Measurements from ENCODE around the gene CHST7.

The CHST7 gene

DNA sequence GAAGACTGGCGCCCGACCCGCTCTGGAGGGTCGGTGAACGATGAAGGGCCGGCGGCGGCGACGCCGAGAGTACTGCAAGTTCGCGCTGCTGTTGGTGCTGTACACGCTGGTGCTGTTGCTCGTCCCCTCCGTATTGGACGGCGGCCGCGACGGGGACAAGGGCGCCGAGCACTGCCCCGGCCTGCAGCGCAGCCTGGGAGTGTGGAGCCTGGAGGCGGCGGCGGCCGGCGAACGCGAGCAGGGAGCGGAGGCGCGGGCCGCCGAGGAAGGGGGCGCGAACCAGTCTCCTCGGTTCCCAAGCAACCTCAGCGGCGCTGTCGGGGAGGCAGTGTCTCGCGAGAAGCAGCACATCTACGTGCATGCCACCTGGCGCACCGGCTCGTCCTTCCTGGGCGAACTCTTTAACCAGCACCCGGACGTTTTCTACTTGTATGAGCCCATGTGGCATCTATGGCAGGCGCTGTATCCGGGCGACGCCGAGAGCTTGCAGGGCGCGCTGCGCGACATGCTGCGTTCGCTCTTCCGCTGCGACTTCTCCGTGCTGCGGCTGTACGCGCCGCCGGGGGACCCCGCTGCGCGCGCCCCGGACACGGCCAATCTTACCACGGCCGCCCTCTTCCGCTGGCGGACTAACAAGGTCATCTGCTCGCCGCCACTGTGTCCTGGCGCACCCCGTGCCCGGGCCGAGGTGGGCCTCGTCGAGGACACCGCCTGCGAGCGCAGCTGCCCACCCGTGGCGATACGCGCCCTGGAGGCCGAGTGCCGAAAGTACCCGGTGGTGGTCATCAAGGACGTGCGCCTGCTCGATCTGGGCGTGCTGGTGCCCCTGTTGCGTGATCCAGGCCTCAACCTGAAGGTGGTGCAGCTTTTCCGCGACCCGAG is 568 bp downstream of the CHST7 start:
- DNase-seq = peak; percentile 26 to 39

DNA sequence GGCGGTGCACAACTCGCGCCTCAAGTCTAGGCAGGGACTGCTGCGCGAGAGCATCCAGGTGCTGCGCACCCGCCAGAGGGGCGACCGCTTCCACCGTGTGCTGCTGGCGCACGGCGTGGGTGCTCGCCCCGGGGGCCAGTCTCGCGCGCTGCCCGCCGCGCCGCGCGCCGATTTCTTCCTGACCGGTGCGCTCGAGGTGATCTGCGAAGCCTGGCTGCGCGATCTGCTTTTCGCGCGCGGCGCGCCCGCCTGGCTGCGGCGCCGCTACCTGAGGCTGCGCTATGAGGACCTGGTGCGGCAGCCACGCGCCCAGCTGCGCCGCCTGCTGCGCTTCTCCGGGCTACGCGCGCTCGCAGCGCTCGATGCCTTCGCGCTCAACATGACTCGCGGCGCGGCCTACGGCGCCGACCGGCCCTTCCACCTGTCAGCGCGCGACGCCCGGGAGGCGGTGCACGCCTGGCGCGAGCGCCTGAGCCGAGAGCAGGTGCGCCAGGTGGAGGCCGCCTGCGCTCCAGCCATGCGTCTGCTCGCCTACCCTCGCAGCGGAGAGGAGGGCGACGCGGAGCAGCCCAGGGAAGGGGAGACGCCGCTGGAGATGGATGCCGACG is 1.3 kb downstream of the CHST7 start:
- no peak for DNase-seq

DNA sequence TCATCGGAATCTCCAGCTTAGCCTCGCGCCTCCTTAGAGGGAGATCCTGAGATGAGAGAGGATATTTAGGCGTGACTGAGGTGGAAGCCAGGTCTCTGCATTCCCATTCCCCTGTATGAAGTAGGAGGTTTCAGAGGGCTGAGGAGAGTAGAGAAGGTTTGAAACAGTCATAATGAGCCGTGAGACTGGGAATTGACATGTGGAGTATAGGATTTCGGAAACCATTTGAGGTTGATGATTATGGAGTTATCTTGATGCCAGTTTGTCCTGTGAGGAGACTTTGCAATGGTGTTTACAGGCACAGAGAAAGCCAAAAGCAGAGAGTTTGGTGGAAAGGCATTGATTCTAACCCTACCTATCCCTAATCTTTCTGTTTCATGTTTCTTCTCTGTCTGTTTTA is 2.0 kb downstream of the CHST7 start:
- DNase-seq = no peak

DNA sequence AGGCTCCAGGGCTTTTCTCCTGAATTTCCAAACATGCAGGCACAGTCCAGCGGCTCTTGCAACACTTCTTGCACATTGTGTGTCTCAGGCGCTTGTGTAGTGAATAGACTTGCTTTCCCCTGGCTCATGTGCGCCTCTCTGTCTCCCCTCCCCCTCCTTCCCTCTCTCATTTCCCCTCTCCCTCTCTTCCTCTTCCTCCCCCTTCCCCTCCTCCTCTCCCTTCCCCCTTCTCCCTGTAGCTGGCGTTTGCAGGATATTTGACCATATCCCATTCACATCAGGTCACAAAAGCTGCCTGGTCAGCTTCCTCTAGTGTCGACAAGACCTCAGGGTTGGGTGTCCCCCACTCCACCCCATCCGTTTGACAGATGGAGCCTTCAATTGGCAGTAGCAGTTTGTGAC is 2.4 kb downstream of the CHST7 start:
- peak; percentile 2 to 24 for DNase-seq

DNA sequence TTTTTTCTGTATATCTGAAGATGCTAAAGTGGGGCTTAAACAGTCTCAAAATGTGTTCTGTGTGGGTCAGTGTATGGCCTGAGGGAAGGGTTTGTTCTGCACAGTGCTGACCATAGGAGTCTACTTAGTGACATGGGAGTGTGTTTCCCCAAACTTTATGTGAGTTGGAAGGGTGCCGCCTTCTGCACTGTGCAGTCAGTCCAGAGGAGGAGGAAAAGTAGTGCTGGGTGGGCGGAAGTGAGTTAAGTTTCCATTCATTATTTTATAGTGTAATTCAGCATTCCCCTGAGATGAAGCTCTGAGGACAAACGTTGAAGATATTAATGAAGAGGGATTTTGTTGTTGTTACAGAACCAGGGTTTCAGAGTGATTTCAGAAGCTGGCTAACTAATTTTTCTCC is 2.9 kb downstream of the CHST7 start:
- DNase-seq = no peak

DNA sequence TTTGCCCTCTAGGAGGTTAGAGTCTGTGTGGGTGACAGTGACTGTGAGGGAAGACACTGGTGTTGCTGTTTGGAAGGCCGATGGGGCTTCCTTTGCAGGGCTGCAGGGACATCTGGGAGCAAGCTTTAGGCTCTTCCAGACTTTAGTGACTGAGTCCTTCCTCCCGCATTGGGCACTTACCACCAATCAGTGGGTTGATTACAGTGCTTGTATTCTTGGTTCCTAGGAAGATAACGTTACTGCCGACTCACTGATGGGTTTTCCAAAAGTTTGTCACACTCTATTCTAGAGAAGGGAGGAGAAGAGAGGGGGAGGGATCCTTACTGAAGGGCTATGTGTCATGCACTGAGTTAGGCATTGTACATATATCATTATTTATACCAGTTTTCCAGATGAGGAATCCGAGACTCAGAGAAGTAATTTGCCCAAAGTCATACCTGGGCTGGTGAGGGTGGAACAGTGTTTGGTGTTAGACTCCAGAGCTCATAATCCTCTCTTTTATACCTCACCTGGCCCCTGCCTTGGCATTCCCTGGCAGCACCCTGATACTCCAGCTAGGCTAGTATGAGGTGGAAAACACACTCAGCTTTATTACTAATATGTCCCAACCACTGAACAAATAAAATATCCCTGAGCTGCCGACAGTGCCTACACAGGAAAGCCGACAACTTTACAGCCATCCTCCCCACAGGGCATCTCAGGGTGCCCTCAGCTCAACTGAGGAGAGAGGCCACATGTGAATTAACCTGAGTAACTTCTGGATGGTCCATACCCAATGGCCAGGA is 3.8 kb downstream of the CHST7 start:
- DNase-seq = no peak

DNA sequence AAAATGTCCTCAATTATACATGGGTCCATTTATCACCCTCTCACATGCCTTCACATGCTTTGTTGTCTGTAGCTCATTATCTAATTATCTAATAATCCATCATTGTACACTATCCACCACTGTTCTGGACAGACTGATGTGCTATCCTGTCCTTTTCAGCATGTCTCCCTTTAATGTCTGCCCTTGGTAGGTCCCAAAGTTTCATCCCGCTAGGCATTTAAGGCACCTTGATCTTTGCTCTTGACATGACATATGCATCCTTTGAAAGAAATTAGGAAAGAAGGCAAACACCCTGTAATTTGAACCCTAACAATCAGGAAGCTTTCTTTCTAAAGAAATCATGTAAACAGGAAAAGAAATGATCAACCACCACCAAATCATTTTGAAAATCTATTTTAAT is 5.7 kb downstream of the CHST7 start:
- DNase-seq = no peak

DNA sequence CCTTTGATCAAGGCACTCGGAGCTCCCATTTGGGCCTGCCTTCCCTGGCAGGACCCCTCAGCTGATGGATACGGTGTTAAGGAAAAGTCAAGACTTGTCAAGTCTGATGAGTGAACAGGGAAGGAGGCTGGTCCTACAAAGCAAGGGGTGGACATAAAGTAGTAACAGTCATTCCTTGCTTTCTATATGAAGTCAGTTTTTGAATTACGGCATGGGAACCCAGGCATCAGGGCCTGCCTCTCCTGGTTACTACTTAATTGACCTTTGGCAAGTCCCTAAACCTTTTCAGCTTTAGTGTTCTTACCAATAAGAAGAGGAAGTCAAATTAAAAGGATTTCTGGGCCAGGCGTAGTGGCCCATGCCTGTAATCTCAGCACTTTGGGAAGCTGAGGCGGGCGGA is 7.0 kb downstream of the CHST7 start:
- DNase-seq = no peak

DNA sequence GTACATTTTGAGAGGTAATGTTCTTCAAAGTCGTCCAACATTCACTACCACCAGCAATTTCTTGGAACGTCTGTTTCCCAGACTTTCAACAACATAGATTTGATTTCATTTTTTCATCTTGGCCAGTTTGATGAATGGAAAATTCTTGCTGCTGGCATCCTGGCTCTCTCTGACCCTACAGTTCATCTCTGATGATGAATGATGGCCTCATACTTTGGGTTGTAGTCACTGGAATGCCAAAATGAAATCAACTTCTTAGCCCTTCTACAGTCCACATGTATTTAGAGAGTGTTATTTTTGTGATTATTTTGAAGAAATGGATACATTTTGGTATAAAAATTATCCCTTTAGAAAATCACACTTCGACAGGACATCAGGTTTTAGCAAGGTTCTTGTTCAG is 8.8 kb downstream of the CHST7 start:
- no peak for DNase-seq

DNA sequence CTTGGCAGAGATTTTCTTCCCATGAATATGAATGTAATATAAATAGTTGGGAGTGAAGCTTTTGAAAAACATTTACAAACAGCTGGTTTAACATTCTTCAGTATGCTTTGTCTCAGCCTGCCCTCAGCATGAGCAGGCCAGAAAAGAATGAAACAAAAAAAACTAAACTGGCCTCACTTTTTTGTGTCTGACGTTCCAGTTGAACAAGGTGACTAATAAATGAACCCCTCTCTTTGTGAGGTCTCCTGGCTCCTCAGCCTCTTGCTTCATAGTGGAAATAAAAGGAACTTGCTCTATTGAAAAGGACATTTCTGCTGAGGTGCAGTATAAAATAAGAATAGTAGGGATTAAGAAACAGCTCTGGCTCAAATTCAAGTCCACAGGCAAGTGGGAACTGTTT is 9.4 kb downstream of the CHST7 start:
- DNase-seq = no peak

DNA sequence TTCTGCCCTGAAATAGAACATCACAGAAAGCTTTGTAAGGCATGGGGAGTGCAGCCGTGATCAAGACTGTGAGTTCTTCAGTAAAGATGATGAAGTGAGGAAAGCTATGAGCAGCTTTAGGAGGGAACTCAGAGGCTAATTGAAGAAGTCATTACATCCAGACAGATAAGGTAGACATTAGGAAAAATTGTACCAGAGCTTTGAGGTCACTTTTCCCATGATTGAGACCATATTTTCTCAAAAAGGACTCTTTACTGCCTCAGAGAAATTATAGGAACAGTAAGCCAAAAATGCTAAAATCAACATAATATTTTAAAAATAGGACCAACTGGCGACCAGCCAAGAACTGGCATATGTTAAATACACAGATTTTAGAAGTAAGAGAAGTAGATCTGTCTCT is 11.2 kb downstream of the CHST7 start:
- DNase-seq = no peak

DNA sequence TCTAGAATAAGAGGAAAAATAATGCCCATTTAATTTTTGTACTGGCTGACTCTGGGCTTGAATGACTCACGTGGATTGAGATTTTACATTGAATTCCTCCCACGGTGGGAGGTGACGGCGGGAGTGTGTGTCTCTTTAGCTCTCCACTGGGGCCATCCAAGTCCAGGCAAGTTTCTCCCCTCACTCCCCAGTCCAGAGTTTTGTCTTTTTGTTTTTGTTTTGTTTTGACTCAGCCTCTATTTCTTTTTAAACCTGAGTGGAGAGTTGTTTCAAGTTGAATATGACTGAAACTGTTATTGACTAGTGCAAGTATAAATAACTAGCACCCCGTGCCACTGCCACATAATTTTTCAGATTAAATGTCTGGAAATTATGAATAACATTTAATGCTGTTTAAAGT is 13.6 kb downstream of the CHST7 start:
- DNase-seq = no peak

DNA sequence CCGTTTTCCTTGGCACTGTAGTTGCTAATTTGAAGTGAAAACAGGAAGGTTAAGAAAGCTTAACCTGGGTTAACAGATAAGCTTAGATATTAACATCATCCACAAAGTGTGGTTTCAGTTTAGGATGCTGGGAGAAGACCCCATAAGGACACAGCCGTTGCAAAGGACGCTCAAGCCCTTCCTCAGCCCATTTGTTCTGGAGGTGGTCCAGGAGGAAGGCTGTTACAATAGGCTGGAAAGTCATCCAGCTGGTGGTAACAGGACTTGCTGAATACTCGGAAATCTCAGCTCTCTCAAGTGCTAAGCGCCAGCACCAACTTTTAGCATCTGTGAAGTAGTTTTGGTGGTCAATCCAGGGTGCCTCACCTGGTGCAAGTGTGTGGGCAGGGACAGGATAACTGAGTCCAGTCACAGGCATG is 14.2 kb downstream of the CHST7 start:
- DNase-seq = no peak

DNA sequence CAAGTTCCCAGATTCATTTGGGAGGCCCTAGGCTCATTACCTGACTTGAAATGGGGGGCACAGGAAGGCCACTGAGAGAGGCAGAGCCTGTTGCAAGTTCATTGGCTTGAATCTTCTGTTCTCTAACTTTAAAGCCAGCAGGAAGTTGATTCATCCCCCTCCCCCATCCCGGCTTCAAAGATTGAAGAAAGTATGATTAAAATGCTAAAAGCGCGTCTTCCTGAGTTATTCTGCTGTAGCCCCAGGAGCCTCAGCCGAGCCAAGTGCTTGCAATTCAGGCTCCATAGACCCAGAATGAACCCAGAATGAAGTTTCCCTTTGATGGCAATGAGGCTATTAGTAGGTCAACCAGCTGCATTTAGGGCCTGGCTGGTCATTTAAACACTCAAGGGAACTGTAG is 14.7 kb downstream of the CHST7 start:
- DNase-seq = peak in 1 of 2 experiments; percentile 21

DNA sequence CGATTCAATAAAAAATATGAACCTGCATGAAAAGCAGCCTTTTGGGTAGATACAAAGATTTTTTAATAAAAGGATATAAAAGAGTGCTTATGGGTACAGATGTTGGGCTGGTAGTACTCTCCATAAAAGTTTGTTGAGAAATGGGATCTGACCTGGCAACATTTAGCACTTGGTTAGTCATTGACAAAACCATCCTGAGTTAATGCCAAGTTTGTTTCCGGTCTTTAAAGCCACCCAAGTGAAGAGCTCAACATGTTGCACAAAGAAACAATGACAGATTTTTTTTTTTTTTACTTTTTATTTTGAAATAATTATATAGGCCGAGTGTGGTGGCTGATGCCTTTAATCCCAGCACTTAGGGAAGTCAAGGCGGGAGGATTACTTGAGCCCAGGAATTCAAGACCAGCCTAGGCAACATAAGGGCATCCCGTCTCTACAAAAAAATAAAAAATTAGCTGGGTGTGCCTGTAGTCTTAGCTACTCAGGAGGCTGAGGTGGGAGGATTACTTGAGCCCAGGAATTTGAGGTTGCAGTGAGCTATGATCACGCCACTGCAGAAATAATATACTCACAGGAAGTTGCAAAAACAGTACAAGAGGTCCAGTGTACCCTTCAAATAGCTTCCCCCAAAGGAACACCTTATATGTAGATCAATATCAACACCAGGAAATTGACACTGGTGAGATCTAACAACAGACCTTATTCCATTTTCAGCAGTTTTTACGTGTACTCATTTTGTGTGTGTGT is 16.6 kb downstream of the CHST7 start:
- no peak for DNase-seq

DNA sequence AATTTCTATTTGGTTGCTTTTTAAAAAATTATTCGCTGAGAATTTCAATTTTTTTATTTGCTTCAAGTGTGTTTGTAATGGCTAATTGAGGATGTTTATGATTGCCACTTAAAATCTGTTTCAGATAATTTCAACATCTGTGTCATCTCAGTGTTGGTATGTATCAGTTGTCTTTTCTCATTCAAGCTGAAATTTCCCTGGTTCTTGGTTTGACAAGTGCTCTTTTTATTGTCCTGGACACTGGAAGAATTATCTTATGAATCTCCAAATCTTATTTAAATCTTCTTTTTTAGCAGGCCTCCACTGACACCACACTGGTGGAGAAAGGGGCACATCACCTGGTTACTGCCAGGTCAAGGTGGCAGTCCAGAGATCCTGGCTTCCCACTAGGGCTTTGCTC is 21.5 kb downstream of the CHST7 start:
- no peak for DNase-seq

DNA sequence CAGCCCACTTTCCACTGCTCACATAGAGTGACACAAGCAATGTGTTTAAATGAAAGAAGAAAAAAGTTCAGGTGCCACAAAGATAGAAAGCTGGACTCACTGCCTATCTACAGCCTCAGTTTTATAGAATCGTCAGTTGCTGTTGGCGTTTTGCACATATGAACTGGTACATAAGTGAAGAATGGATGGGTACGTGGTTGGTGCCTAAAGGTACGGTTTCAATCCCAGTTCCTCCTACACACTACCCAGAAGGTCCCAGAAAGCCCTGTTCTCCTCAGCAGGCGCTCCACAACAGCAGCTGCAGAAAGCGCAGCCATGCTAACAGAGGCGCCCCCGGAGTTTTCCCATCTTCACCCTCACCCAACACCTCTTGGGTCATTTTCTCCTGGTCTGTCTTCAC is 23.6 kb downstream of the CHST7 start:
- no peak for DNase-seq

DNA sequence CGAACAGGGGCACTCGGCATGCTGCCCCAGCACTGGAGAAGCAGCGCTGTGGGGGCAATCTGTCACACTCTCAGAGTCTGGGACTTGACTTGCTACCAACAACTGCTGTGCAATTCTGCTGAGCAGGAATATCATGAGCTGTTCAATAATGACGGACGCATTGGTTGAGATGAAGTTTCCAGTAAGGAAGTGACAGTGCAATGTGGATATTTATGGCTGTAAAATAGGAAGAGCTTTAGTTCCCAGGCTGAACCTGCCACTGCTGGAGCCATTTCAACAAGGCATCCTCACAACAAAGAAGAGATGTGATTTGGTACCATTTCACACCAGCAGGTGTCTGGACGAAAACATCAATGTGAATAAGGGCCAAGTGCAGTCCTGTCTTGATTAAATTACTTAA is 24.2 kb downstream of the CHST7 start:
- DNase-seq = no peak

DNA sequence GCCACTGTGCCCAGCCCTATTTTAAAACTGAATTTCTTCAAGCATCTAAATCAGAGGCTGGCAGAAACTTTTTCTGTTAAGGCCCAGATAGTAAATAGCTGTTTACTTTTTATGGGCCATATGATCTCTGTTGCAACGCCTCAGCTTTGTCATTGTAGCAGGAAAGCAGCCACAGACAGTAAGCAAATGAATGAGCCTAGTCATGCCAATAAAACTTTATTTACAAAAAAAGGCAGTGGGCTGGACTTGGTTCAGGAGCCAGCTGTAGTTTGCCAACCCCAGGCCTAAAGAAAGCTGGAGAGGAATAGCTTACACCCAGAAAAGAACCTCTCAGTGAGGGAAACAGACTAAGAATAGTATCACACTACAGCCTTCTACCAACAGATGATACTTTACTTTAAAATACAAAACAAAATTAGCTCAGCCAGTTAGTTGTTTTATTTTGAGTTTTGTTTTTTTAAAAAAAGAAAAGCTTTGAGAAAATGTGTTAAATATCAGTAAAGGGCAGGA is 25.5 kb downstream of the CHST7 start:
- DNase-seq = no peak

DNA sequence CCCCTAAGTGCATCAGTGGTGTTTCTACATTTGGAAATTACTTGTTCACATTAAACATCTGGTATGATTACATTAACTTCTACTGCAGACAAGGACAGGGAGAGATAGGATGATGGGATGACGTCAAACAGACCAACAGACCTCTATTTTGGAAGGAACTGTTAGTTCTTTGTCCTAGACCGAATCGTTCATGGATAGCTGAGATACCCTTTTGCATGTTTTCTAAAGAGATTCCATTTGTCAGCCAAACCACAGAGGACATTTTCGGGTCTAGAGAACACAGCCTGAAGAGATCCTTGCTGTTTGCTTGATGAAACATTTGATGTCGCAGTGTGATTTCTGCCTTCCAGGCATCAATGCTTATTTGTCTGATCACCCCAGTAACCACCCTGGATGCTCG is 27.7 kb downstream of the CHST7 start:
- no peak for DNase-seq

DNA sequence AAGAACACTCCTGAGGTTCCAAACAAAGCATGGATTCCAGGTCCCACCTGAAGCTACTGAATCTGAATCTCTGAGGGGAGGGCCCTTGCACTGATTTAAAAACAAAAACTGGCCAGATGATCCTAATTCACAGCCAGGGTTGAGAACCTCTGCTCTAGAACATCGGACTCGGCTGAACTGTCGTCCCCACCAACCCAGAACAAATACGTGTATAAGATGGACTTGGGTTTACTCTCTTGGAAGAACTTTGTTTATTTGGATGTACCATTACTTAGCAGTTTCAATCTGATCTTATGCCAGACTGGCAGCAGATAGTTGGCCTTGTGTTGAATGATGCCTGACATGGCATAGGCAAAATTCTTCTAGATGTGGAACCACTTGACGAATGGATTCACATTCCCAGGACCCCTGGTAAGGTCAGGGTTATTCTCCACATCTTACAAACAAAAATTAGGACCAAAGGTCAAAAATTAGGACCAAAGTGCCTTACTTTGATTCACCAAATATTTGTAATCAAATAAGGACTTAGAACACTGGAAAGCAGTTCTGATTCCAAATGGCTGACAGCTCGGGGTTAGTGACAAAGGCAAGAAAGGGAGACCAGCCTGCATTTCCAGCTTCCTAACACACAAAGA is 29.0 kb downstream of the CHST7 start:
- DNase-seq = no peak

DNA sequence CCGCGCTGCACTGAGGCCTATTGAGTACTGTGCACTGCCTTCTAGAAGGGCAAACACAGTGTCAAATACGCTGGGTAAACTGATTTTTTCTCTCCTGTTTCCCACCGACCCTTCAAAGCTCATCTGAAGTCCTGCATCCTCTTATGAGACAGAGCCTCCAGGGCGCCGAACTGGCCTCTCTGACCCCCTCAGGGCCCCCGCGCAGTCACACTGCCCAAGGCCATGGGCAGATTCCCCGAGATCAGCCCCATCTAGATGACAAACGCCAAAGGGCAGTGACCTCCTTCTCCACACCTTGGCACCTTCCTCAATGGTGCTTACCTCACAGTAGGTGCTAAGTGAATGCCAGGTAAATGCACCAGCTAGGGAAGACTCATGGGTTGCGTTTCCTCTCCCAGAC is 34.4 kb downstream of the CHST7 start:
- DNase-seq = no peak
